Measurements from ENCODE around the gene TIAM1. TPM values are rescaled to one million over a fixed set of nuclear protein-coding genes. Genes with fewer than 3 reads are reported as not detected.

TIAM1 gene
- total RNA-seq, 1 experiment from 2014 or later: 28.7 TPM

- TF ChIP-seq ZMAT4 (CRISPR knock-in tag; IDR thresholded peaks at IDR 0.05): no peak
- TF ChIP-seq ZNF671 (CRISPR knock-in tag; IDR thresholded peaks at IDR 0.05): no peak
Observed at GRCh38 chr21:31284797-31285397, 59.2 kb downstream of the TIAM1 start (continued).

- ChIA-PET CTCF (no interaction called here), POLR2A (no interaction called here)
- ATAC-seq: no peak
- H3K4me3 Mint-ChIP-seq: no peak overlapping the region
- peaks cover 14% of the 10 kb centered on the region for H3K9me3 Mint-ChIP-seq
- H3K36me3 Mint-ChIP-seq: peaks cover 8% of the 10 kb centered on the region
- no peak for TF ChIP-seq ZNF232 (CRISPR knock-in tag; IDR thresholded peaks at IDR 0.05)
- TF ChIP-seq, protein P1, sequence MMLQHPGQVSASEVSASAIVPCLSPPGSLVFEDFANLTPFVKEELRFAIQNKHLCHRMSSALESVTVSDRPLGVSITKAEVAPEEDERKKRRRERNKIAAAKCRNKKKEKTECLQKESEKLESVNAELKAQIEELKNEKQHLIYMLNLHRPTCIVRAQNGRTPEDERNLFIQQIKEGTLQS (CRISPR knock-in tag; conservative IDR thresholded peaks at IDR 0.05): no peak
- no peak for TF ChIP-seq IRF2 (CRISPR knock-in tag; IDR thresholded peaks at IDR 0.05; ENCODE audit: borderline replicate concordance, low read depth)
- no peak for TF ChIP-seq ATF2 (CRISPR knock-in tag; IDR thresholded peaks at IDR 0.05; ENCODE audit: borderline replicate concordance, low read depth)
- no peak for TF ChIP-seq SOX15 (CRISPR knock-in tag; IDR thresholded peaks at IDR 0.05)
- no peak for TF ChIP-seq NR3C1 (CRISPR knock-in tag; conservative IDR thresholded peaks at IDR 0.05; ENCODE audit: low read depth)
- TF ChIP-seq ZNF263 (CRISPR knock-in tag; IDR thresholded peaks at IDR 0.05; ENCODE audit: low read depth): no peak
- TF ChIP-seq HMGA2 (CRISPR knock-in tag; IDR thresholded peaks at IDR 0.05): no peak
- no peak for TF ChIP-seq GABPB1 (CRISPR knock-in tag; IDR thresholded peaks at IDR 0.05)
- no peak for TF ChIP-seq OVOL2 (CRISPR knock-in tag; IDR thresholded peaks at IDR 0.05; ENCODE audit: borderline replicate concordance)
- TF ChIP-seq, protein P2, sequence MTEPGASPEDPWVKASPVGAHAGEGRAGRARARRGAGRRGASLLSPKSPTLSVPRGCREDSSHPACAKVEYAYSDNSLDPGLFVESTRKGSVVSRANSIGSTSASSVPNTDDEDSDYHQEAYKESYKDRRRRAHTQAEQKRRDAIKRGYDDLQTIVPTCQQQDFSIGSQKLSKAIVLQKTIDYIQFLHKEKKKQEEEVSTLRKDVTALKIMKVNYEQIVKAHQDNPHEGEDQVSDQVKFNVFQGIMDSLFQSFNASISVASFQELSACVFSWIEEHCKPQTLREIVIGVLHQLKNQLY (CRISPR knock-in tag; IDR thresholded peaks at IDR 0.05): no peak
- no peak for TF ChIP-seq FOXP4 (CRISPR knock-in tag; IDR thresholded peaks at IDR 0.05)
- no peak for TF ChIP-seq JUN (CRISPR knock-in tag; IDR thresholded peaks at IDR 0.05)
- no peak for TF ChIP-seq E2F5 (CRISPR knock-in tag; IDR thresholded peaks at IDR 0.05)
- TF ChIP-seq RORB (CRISPR knock-in tag; IDR thresholded peaks at IDR 0.05): no peak
- TF ChIP-seq, protein P3, sequence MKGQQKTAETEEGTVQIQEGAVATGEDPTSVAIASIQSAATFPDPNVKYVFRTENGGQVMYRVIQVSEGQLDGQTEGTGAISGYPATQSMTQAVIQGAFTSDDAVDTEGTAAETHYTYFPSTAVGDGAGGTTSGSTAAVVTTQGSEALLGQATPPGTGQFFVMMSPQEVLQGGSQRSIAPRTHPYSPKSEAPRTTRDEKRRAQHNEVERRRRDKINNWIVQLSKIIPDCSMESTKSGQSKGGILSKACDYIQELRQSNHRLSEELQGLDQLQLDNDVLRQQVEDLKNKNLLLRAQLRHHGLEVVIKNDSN (CRISPR knock-in tag; IDR thresholded peaks at IDR 0.05): no peak
- no peak for TF ChIP-seq JAZF1 (CRISPR knock-in tag; IDR thresholded peaks at IDR 0.05)
- H3K27ac Mint-ChIP-seq: no peak overlapping the region
- no peaks in the 10 kb centered on the region for H3K27me3 Mint-ChIP-seq (ENCODE audit: low read depth)
- DNase-seq (ENCODE audit: low spot score): no peak
- peaks cover 31% of the 10 kb centered on the region for H3K4me1 Mint-ChIP-seq
Observed at GRCh38 chr21:31283025-31283424, 61.0 kb downstream of the TIAM1 start.

Measured in WTC11 (cell line).